Measurements from ENCODE around the gene CD52.

GRCh38 chr1:26278303-26278702 is 39.5 kb upstream of the CD52 start:
- no peak for TF ChIP-seq EZH2 (IDR thresholded peaks at IDR 0.05; ENCODE audit: borderline replicate concordance, low read depth, low read length, severe bottlenecking)
- TF ChIP-seq MAX (IDR thresholded peaks at IDR 0.05; ENCODE audit: insufficient read depth, insufficient read length), result no peak
- TF ChIP-seq CTCF (IDR thresholded peaks at IDR 0.05; ENCODE audit: extremely low read depth in 1 of 2, insufficient read depth in 1 of 2, low read depth in 1 of 2, low read length in 2 of 2), result no peak
- TF ChIP-seq POLR2A (IDR thresholded peaks at IDR 0.05; ENCODE audit: low read depth, low read length), result no peak
- TF ChIP-seq POLR2AphosphoS5 (IDR thresholded peaks at IDR 0.05; ENCODE audit: insufficient read depth, low read depth, low read length), result no peak
- TF ChIP-seq FOS (IDR thresholded peaks at IDR 0.05; ENCODE audit: borderline replicate concordance, insufficient read depth, low read length), result no peak
- TF ChIP-seq JUN (IDR thresholded peaks at IDR 0.05; ENCODE audit: borderline replicate concordance, insufficient read depth, insufficient read length, low read depth), result no peak
